ENCODE measurements around the gene KIF16B.

KIF16B gene

GRCh38 chr20:16397086-16397485 lies 176.2 kb downstream of the KIF16B start:
- DNase-seq (ENCODE audit: low read depth), result no peak

- no peak for DNase-seq (ENCODE audit: low read depth)
These were observed 177.9 kb downstream of the KIF16B start for GRCh38 chr20:16395366-16395765.

- no peak for DNase-seq (ENCODE audit: low read depth)
These were observed 178.5 kb downstream of the KIF16B start for GRCh38 chr20:16394784-16395183.

- no peak for DNase-seq (ENCODE audit: low read depth)
These were observed 179.4 kb downstream of the KIF16B start for GRCh38 chr20:16393836-16394235.

GRCh38 chr20:16393297-16393696 lies 180.0 kb downstream of the KIF16B start:
- DNase-seq (ENCODE audit: low read depth), result no peak

GRCh38 chr20:16392346-16392745 lies 180.9 kb downstream of the KIF16B start:
- no peak for DNase-seq (ENCODE audit: low read depth)

GRCh38 chr20:16390991-16391390 lies 182.3 kb downstream of the KIF16B start:
- DNase-seq (ENCODE audit: low read depth), result no peak

GRCh38 chr20:16388731-16389130 lies 184.5 kb downstream of the KIF16B start:
- DNase-seq (ENCODE audit: low read depth), result no peak

- no peak for DNase-seq (ENCODE audit: low read depth)
These were observed 185.6 kb downstream of the KIF16B start for GRCh38 chr20:16387666-16388065.

- DNase-seq (ENCODE audit: low read depth), result no peak
These were observed 187.4 kb downstream of the KIF16B start for GRCh38 chr20:16385891-16386290.

- no peak for DNase-seq (ENCODE audit: low read depth)
These were observed 187.8 kb downstream of the KIF16B start for GRCh38 chr20:16385462-16385861.

GRCh38 chr20:16381444-16381843 lies 191.8 kb downstream of the KIF16B start:
- no peak for DNase-seq (ENCODE audit: low read depth)

GRCh38 chr20:16378712-16379370 lies 194.4 kb downstream of the KIF16B start:
- no peak for DNase-seq (ENCODE audit: low read depth)

GRCh38 chr20:16378122-16378521 lies 195.1 kb downstream of the KIF16B start:
- DNase-seq (ENCODE audit: low read depth), result no peak

GRCh38 chr20:16369441-16369840 lies 203.8 kb downstream of the KIF16B start:
- DNase-seq (ENCODE audit: low read depth), result no peak

GRCh38 chr20:16368645-16369292 lies 204.5 kb downstream of the KIF16B start:
- no peak for DNase-seq (ENCODE audit: low read depth)

- no peak for DNase-seq (ENCODE audit: low read depth)
These were observed 205.2 kb downstream of the KIF16B start for GRCh38 chr20:16367948-16368560.

GRCh38 chr20:16366529-16366928 lies 206.7 kb downstream of the KIF16B start:
- DNase-seq (ENCODE audit: low read depth), result no peak

GRCh38 chr20:16364320-16364687 lies 208.9 kb downstream of the KIF16B start:
- DNase-seq (ENCODE audit: low read depth), result no peak

GRCh38 chr20:16363506-16364319 lies 209.5 kb downstream of the KIF16B start:
- DNase-seq (ENCODE audit: low read depth), result no peak

- no peak for DNase-seq (ENCODE audit: low read depth)
These were observed 210.6 kb downstream of the KIF16B start for GRCh38 chr20:16362642-16363041.

- DNase-seq (ENCODE audit: low read depth), result no peak
These were observed 212.6 kb downstream of the KIF16B start for GRCh38 chr20:16360668-16361067.

GRCh38 chr20:16353417-16353781 lies 219.8 kb downstream of the KIF16B start:
- DNase-seq (ENCODE audit: low read depth), result no peak

All from stimulated activated CD8-positive, alpha-beta memory T cell treated with anti-CD3 and anti-CD28 coated beads, Interleukin-4, amount 100 ng/mL, for 24 hours (primary cell).